GM12801 (cell line): ENCODE data around the gene SUPT4H1.

ENCODE experiments used
- CTCF ChIP-seq: IDR thresholded peaks from one replicate; pipeline ENCODE4 v1.5.1; 2011; ENCODE audit warnings: control low read depth; ENCODE audit not compliant: insufficient read length; ENCODE audit errors: extremely low read depth

The SUPT4H1 gene

DNA sequence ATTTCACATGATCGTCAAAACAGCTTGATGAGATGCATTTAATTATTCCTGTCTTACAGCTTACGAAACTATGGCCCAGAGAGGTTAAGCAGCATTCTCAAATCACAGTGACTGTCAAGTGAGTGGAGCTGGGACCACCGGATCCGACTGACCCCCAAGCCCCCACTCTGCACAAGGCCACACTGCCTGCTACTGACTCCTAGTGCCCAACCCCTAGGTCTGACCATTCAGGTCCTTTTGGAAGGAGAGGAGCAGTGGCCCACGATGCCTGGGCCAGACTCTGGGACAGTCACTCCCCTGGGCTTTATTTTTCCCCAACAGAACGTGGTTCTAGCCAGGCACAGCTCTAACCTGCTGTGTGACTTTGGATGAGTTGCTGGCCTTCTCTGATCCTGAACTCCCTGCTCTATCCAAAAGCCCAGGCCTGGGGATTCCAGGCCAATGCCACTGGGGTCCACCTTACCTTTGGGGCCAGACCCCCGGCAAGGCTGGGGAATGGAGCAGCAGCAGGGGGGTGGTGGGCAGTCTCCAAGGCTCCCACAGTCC is 33.3 kb downstream of the SUPT4H1 start:
- no peak for TF ChIP-seq CTCF

DNA sequence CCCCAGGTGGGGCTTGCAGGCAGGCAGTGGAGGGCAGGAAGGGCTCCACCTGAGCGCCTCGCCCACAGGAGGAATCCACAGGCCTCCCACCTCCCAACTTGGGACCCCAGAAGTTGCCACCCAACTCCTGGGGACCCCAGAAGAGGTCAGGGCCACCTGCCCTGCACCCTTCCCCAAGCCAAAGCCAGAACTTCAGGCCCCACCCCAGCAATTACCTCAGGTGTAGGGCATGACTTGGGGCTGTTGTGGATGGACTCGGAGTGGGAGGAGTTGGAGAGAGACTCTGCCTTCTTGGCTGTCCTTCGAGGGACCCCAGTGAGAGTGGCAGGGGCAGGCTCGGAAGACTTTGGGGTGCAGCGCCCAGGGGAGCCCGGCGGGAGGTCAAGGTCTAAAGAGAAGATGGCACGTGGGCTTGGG is 33.9 kb downstream of the SUPT4H1 start:
- no peak for TF ChIP-seq CTCF

DNA sequence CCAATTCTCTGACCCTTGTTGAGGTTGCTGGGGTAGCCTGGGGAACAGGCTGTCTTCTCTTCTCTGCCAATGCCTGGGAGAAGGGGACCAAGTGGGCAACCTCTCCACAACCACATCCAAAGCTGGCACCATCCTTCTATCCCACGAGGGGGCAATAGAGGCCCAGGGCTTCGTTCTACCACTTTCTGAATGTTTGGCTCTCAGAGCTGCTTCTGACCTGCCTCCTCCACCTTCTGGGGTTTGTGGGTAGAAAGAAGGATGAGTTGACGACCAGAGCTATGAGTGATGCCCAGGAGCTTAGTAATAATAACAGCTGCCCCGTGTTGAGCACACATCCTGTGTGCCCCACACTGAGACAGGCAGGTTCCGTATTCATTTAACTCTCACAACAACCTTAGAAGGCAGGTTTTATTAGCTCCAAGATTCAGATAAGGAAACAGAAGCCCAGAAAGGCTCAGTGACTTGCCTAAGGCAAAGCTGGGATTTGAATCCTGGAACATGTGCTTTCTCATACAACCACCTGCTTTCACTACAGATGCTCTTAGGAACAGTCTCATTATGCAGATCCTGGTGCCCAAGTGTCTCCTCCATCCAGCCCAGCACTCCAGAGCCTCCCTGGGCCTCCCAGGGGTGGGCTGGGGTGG is 34.5 kb downstream of the SUPT4H1 start:
- no peak for TF ChIP-seq CTCF

DNA sequence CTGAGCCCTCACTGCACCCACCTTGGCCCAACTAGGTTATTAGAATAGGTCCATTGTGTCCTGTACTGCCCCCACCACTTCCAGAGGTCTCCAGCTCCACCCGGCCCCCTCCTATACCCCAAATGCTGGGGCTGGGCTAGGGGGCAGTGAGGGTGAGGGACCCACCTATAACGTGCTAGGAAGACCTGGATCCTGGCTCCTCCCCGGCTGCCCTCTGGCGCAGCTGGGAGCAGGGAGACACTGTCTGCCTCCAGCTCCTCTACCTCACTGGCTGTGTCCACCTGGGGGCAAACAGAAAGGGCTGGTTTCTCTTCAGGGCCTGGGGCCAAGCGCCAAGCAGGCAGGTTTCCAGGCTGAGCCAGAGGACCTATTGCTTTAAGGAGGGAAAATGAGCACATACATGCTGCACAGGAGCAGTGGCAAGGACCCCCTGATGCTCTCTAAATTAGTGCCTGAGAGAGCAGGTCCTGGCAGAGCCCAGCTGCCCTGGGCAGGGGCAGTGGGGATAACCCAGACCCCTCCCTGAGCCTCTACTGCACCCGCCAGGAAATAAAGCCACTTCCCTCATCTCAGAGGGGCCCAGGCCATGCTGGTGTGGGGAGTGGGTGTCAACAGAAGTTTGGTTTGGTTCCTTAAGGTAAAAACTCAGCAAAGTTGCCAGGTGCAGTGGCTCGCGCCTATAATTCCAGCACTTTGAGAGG is 35.6 kb downstream of the SUPT4H1 start:
- TF ChIP-seq CTCF: no peak

DNA sequence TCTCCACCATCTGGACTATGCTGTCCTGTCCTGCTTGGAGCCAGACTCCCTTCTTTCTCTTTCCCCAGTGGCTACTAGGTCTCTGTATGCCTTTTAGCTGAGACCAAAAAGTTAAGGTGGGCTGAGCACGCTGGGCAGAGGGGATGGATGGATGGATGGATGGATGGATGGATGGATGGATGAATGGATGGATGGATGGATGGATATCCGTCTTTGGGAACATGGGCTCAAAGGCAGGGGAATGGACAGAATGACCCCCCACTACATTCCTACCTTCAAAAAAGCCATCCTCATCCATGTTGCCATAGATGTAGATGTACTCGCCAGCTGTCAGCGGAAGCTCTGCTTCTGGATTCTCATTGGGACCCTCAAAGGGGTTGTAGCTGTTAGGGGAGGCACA is 36.3 kb downstream of the SUPT4H1 start:
- no peak for TF ChIP-seq CTCF

DNA sequence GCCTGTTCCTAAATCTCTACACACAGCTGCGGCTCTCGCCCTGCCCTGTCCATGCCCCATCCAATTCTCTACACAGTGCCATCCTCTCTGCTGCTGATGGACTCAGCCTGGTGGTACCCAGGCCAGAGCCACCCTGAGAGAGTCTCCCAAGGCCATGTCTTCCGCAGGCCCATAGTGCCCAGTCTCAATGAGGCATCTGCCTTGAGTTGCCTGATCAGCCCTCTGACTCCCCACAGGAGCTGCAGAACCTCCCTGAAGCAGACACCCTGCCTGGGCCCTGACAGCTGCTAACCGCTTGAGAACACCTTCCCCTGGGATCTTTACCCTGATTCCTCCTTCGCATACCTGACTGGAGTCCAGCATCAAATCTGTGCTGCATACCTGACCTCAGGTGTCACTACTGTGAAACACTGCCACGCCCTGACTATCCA is 36.7 kb downstream of the SUPT4H1 start:
- TF ChIP-seq CTCF: no peak

DNA sequence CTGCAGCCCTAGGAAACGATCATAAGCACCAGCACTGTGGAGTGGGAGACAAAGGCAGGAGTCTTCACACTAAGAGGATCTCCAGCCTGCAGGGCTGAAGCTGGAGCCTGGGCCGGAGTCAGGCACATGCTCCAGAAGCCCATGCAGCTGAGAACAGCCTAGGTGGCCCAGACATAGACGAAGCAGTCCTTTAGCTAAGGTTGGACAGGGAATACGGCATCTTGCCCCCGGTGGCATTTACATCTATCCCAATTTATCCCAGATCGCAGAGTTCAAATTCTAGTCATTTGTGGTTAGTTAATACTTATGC is 37.3 kb downstream of the SUPT4H1 start:
- no peak for TF ChIP-seq CTCF
